Fibroblast of pulmonary artery (primary cell): ENCODE measurements around the gene KYAT1.

Experiments used
- DNase-seq: peaks from one replicate; pipeline ENCODE4 v3.0.0-alpha.2; 2010; ENCODE audit warnings: low read depth
- H3K4me3 ChIP-seq: replicated peaks from 2 replicates; pipeline ENCODE4 v1.5.1; 2011; ENCODE audit warnings: low read depth, mild to moderate bottlenecking, control low read depth, low read length, moderate library complexity
- CTCF ChIP-seq: IDR thresholded peaks from 2 replicates; pipeline ENCODE4 v1.5.1; 2011; ENCODE audit warnings: mild to moderate bottlenecking, control low read depth, low read length, inconsistent platforms; ENCODE audit errors: missing control alignments

Gene KYAT1

DNA sequence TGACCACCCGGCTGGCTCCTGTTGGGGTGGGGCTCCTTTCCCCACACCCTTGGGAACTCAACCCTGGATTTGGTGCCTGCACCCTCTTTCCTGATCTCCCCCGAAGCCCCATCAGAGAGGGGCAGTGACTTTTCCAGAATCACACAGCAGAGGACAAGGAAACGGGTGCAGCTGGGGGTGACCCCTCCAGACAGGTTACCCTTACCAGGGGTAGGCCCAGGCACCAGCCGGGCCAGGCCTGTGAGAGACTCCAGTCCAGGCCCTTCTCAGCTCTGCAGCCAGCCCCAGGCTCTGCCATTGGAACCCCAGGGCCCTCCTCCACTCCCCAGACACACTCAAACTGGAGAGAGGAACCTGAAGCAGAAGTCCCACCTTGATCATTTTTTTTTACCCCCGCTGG lies 20.1 kb upstream of the KYAT1 start:
- no peak overlapping the region for H3K4me3 ChIP-seq
- no peak for TF ChIP-seq CTCF
- DNase-seq, result no peak

DNA sequence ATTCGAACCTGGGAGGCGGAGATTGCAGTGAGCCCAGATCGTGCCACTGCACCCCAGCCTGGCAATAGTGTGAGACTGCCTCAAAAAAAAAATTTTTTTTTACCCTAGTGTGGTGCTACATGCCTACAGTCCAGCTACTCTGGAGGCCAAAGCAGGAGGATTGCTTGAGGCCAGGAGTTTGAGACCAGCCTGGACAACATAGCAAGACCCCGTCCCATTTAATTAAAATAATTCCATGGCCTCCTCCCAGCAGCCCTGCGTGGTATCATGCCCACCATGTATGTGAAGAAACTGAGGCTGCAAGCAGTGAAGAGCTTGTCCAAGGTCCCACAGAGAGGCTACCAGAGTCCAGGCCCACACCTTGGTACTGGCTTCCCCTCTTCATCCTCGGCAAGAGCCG lies 19.6 kb upstream of the KYAT1 start:
- DNase-seq, result no peak
- no peak for TF ChIP-seq CTCF
- no peak overlapping the region for H3K4me3 ChIP-seq

DNA sequence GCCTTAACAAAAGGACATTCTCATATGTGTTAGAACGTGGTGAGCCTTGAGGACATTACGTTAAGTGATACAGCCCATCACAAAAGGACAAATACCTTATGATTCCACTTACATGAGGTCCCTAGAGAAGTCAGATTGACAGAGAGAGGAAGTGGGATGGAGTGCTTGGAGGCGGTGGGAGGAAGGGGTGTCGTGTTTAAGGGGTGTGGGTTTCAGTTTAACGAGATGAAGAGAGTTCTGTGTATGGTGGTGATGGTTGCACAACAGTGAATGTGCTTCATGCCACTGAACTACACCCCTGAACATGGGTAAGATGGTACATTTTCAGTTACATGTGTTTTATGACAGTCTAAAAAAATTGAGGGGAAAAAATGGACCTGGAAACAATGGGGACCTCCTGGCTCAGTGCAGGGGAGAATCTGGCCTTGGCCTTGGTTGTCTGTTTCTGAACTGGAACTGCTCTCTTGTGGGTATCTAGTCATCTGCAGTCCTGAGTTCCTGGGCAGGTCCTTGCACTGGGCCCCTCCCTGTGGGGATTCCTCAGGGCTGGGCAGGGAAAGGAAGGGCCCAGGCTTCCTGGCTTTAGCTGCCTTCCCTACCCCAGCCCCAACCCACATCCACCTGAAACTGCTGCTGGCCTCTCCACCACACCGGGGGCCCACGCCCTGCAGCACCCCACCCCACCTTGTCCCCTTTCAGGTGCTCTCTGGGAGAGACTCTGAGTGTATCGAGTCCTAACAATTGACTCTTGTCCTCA lies 18.0 kb upstream of the KYAT1 start:
- no peak overlapping the region for H3K4me3 ChIP-seq
- TF ChIP-seq CTCF, result no peak
- DNase-seq, result no peak

- H3K4me3 ChIP-seq, result no peak overlapping the region
- DNase-seq, result no peak
- no peak for TF ChIP-seq CTCF
Observed at GRCh38 chr9:128898845-128899565, 17.3 kb upstream of the KYAT1 start.

DNA sequence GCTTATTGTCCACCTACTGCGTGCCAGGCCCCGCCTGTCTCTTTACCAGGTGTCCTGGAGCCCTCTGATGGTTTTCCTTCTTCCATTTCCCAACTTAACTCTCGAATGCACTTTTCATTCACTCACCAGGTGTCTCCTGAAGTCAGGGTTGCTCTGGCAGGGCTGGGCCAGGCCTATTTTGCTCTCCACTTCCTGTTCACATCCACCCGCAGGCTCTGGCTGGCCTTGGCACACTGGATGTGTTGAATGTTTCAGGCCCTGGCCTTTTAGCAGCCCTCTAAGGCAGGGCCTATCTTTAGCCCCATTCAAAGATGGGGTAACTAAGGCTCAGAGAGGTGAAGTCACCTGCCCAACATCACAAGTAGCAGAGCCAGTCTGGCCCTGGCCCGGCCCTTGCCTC lies 16.6 kb upstream of the KYAT1 start:
- no peak for TF ChIP-seq CTCF
- H3K4me3 ChIP-seq, result no peak overlapping the region

DNA sequence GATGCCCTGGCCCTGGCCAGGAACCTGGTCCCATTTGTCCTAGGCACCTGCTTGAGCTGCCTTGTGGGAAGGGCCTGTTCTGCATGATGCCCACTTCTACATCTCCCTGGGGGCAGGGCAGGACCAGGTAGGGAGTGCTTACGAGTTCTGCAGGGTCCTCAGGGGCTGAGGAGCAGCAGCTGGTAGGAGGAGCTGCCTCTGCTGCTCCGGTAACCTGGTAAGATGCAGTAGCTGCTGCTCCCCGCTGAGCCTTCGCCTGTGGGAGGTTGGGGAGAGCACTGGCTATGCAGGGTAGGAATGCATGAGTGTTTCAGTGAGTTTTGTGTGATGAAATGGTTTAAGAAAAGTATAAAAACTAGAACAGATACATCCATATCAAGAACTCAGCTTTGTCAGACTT lies 13.8 kb upstream of the KYAT1 start:
- DNase-seq, result no peak
- no peak overlapping the region for H3K4me3 ChIP-seq
- TF ChIP-seq CTCF, result no peak

More for the DNA sequence above, 16.6 kb upstream of the KYAT1 start:
- DNase-seq, result no peak
